GOT3 (cell line): Measurements from ENCODE around the gene NTNG1.

ENCODE experiments used
- DNase-seq: peaks from one replicate; lab custom pipeline; 2025; ENCODE audit warnings: mixed read lengths; lab: John Stamatoyannopoulos, UW

The NTNG1 gene

DNA sequence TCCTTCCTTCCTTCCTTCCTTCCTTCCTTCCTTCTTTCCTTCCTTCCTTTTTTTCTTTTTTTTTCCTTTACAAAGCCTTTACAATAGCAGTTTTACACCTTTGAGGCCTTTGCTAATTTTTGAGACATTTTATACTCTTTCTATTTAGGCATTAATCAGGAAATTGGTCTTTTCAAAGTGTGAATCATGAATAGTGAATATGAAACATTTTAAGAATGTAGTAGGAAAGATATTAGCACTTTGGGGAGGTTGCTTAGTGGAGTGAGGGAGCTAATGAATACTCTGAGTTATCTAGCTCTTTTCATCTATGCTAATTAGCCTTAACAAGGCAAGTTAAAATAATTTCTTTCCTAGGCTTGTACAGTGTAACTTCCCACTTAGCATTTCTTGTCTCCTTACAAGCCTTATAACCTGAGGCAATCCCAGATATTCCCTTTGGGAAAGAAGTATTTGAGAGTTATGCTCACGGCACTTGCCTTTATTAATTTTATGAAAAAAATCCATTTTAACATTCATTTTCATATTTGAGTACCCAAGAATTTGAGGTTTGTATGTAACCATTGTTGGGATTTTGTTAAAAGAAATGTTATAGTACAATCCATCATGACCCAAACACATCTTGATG is 122.6 kb downstream of the NTNG1 start:
- no peak for DNase-seq

DNA sequence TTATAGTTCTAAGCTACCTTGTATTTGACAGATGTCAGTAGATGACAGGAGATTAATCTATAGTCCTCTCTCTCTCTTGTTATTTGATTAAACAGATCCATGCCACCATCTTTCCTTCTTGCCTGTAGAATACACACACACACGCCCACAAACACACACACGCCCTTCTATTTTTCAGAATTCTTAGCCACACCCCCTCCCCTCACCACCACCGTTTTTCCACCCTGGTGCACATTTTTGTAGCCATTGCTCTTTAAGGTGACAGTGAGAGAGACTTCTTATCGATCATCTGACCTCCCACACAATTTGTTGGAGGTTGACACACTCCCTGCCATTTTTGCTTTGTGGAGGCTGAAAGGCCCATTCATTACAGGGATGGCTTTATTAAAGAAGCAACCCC is 123.2 kb downstream of the NTNG1 start:
- DNase-seq: no peak

DNA sequence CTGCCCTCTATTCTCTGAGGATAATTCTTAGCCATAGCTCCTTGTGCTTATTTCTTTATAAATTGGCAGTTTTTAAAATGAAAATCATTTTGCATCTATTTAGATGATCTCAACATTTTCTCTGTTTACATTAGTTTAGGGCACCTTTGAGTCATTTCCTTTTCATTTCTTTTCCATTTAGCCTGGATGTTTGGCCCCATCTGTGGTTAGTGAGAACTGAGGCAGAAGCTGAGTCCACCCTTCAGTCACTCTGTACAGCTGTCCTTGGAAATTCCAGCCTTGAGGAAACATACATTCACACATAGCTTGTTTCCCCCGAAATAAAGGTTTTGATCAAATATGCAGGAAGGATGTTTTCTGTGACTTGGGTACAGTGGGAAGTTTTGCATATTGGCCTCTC is 123.7 kb downstream of the NTNG1 start:
- DNase-seq: no peak

DNA sequence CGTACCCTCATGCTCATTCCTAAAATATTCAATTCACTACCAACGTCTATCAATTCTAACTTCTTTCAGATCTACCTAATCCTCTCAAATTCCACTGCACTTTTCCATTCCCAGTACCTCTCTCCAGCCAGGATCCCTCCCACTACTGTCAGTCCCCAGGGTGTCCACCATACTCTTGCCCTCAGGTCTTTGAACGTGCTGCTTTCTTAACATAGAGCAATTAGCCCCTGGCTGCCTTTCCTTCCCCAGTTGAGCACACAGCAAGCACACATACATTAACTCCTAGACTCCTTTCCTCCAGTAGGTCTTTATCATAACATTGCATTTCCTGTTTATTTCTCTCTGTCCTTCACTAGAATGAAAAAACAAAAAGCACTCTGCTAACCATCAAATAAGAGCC is 126.7 kb downstream of the NTNG1 start:
- no peak for DNase-seq

DNA sequence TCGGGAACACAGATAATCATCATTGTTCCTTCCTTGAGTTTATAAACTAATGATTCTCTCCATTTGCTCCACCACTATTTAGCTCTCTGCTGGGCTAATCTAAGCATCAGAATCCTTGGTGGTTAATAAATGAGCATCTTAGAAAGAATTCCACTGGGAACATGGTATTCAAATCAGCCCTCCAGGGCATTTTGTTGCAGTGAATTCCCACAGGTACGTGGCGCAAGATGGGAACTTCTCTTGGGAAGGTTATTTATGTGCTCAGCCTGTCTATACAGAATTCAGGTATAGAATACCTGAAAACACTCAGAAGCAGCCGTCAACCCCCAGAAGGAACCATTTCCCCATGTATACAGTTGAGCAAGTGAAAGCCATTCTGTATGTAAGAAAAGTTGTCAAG is 131.5 kb downstream of the NTNG1 start:
- DNase-seq: no peak

DNA sequence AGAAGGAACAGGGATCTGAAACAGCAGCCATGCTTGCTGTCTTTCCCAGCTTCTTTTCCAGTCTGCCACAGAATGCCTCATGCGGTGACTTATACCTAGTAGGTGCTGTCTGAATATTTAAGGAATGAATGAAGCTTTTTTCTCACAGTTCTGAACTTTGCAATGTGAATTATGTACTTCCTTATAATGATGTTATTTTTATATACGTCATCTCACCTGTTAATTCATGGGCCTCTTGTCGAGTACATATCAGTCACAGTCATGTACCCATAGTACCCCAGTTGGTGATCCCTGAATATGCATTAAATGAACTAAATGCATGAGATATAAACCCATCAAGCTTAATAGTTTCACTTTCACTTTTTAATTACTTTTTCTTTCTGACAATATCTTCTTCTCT is 132.7 kb downstream of the NTNG1 start:
- no peak for DNase-seq

DNA sequence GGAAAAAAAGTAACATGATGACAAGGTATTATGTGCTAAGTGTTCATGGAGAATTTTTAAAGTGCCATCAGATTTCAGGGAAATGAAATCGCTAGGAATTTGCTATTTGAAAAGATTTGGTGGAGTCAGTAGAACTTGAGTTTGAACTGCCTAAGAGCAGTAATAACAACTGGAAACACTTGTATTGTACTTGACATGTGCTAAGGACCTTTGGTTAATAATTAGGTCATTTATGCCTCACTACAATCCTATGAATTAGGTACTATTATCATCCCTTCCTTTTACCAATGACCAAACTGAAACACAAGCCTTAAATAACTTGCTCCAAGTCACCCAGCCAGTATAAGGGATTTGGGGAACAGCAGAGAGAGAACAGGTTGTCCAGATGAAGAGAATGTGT is 133.4 kb downstream of the NTNG1 start:
- no peak for DNase-seq

DNA sequence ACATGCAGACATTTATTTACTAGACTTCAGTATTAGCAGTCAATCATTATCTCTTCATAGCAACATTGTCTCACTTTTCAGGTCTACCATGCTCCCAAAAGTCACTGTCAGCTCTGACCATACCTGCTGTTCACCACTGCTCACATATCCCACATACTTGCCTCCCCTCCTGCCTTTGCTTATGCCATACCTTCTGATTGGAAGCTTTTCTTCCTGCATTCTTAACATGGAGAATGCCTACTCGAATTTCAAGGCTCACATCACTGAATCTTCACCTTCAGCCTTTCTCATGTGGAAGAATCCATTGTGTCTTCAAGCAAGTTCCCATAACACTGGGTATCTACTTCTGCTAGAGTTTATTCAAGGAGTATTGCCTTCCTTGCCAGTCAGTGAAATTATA is 135.4 kb downstream of the NTNG1 start:
- DNase-seq: no peak

DNA sequence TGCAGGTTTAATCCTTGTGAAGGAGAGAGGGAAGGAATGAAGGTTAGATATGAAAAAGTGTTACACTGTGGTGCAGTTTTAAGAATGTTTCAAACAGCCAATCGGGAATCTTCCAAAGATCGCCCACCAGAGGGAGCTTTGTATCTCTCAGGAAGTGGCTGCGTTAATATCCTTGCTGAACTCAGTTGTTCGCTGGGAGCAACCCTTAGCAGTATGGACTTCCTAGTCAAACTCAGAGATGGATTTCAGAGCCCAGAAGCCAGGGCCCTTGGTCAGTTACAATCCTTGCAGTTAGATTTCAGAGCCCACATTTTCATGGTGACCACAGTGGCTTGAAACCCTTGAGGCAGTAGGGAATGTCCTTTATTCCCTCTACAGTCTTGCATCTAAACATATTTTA is 136.2 kb downstream of the NTNG1 start:
- DNase-seq: no peak

DNA sequence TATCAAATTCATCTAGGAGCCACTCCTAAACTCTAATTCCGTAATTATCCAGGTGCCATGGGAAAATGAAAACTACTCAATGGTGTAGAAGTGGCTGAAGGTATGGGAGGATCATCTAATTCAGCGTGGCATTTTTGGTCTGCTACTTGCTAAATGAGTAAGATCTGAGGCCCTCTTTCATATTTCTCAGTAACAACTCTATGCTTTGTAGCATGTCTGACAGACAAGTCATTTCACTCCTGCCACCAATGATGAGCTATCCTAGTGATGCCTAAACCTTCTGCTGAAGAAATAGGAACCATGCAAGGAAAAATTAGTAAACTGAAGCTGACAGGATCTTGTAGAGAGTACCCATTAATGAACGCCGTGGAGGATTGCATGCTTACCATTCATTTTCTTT is 145.3 kb downstream of the NTNG1 start:
- no peak for DNase-seq

DNA sequence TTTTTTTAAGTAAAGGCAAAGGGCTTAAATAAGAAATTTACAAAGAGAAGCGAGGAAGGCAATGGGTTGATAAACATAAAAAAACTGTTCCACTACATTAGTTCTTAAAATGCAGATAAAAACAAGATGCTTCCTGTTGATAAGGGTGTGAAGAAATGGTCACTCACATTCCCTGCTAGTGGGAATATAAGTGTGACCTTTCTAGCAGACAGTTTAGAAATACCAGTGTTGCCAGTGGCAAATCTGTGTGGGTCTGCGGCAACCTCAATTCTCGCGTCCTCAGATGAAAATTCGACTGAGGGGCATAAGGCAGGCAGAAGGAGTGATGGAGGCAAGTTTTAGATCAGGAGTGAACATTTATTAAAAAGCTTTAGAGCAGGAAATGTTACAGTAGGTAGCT is 151.1 kb downstream of the NTNG1 start:
- DNase-seq: no peak

DNA sequence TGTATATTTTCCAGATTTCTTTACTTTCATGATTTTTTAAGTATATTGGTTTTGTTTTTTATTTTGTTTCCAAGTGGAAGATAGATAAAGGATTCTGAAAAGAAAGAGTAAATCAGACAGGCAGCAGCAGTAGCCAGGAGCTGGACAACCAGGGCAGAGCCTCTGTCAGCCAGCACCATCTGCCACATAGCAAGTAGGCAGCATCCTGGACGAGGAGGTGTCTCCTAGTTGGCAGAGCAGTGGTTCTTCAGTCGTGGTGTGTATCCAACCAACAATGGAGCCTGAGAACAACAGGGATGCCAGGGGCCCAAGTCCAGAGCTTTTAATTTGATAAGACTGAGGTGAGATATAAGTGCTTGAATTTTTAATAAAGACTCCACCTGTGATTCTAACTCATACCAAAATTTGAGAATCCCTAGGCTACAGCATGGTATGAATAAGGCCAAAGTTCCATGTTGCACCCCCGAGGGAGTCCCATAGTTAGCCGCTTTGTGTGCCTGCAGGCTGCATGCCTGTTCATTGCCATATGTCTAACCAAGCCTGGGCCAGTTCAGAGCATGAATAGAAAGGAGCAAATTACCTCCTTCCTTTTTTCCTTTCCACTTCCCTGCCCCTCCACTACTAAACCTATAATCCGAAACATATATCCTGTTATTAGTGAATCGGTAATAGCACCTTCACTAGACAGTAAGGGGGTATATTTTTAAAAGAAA is 153.2 kb downstream of the NTNG1 start:
- no peak for DNase-seq

DNA sequence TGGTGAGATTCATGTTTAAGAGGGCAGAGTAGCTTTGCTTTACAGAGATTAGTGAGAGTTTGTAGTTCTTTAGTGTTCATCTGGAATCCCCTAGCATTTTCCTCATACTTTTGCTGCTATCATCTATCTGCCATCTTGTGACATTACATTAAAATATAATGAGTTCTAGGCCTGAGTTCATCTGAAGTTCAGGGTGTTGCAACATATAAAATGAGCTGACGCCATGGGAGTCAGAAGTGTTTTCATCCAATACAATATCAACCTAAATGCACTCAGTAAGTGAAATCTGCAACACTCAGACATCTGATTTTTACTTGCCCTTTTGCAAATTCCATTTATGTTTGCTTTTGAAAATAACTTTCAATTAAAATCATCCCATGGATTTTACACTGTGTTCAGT is 153.8 kb downstream of the NTNG1 start:
- no peak for DNase-seq

DNA sequence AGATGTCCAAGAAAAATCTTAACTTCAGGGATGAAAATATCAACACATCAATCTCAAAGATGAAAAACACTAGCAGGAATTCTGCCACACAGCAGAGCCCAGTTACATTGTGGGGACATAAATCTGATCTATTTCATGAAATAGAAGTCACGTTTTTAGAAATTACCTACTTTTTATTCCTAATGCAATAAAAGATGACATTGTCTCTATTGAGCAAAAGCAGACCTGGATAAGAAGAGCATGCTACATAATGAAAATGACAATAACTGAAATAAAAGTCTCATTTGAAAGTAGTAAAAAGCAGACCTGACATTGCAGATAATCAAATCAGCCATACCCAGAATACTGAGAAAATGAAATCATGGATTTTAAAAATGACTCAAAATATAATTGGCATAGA is 156.8 kb downstream of the NTNG1 start:
- DNase-seq: no peak

DNA sequence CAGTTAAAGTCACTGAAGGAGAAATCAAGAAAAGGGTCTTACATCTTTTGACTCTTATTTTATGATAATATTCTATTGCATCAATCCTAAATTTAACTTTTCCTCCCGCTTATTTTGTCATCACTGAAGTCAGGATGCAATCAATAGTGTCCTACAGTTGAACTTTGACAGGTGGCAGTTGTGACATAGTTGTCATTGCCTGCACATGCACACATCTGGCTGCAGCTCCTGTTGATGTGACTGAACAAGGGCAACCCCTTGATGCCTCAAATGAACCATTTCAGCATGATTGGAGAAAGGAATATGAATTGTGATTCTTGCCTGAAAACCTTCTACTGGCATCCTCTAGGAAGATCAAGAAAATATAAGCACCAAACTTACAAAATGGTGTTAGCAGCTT is 157.7 kb downstream of the NTNG1 start:
- no peak for DNase-seq

DNA sequence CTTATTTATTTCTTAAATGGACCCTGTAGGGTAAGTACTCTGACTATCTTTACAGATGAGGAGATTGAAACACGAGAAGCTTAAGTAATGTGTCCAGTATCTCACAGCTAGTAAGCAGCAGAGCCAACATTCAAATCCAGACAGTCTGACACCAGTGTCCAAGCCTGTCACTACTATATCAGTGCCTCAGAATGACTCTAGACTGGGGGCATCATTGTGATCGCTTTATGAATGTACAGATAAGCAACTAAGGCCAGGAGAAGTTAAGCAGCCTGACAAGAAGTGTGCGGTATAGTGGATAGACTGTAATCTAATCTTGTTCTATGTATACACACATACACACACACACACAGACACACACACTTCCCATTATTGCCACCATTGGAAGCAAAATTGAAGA is 158.7 kb downstream of the NTNG1 start:
- no peak for DNase-seq

DNA sequence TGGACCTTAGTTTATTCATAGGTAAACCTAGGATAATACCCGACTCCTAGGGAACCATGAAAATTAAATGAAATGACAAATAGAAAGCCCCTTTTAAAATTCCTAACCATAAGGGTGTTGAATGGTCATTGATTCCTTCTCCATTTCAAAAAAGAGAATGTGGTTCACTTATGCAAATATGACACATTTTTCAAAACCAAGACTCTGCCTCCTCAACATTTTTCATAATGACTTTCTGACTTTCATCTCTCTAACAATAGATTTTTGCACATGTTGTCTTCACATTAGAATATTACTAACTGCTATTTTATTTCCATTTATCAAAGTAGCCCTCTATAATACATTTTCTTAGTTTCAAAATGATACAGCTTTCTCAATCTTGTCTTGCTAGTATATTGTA is 169.1 kb downstream of the NTNG1 start:
- no peak for DNase-seq

DNA sequence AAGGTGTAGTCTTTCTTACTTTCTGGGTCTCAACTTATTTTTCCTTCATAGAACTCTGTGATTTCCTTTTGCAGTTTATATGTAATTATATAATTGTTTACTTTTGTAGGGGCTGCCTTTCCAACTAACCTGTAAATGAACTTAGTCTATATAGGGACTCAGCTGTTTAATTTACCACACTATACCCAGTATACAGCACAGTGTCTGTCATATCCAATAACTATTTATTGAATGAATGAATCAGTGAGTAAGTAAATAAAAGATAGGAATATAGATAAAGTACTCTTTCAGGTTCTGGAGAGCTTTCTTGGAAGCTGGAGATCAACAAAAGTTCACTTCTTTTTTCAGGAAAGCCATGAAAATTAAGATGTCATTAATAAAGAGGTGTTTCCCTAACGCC is 174.8 kb downstream of the NTNG1 start:
- no peak for DNase-seq

DNA sequence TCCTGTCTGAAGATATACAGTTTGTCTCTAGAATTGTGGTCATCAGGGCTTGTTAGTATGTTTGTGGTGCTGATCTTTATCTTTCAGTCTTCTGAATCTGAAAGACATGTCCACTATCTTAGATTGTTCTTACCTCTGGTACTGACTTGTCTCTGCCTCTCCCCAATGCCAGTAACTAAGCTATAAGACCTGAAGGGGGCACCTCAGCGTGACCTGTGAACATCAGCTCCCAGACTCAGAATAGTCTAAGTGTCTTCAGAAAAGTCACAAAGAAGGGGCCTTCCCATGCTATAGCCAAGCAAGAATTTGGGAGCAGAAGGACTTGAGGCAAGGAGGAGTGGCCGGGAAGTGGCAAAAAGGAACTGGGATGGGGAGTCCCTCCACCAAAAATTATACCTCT is 178.1 kb downstream of the NTNG1 start:
- DNase-seq: no peak

DNA sequence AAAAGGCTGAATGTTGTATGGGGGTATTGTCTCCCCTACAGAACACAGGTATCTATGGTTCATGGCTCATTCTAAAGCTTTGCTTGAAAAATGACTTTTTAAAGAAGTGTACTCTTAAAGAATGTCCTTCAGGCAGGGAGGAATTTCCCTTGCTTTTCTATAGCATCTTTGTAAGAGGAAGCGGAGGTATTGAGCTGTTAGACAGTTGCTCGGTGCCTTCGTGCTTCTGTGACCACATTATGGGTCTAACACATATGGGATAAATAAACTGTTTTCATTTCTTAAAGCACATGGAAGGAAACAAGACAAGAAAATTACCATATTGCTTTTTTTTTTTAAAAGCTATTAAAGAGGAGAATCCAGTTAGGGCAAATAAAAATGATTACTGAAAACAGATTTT is 182.9 kb downstream of the NTNG1 start:
- no peak for DNase-seq

DNA sequence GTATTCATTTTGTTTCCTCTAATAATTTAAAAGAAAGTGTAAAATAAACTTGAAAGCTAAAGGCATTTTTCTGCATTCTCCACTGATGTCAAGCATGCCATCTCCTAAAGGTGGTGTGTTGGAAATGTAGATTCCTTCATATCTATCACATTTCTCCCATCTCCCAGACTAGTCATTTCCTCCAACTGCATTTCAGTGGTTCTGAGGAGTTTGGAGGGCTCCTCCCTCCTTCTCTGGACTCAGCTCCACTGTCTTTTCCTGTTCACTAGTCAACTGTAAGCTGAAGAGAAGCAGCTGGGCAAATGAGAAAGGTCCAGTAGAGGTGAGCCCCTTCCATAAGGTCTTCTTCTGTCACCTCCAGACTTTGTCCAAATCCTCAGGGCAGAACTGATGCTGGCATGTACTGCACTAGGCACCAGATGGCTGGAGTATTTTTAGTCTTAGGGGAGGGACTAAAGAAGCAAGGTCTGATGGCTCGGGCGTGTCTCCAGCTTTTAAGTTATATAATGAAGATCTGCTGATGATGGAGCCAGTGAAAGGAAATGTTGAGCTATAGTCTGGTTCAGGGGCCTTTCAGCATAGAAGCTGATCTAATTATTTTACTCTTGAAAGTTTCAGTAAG is 186.1 kb downstream of the NTNG1 start:
- no peak for DNase-seq

DNA sequence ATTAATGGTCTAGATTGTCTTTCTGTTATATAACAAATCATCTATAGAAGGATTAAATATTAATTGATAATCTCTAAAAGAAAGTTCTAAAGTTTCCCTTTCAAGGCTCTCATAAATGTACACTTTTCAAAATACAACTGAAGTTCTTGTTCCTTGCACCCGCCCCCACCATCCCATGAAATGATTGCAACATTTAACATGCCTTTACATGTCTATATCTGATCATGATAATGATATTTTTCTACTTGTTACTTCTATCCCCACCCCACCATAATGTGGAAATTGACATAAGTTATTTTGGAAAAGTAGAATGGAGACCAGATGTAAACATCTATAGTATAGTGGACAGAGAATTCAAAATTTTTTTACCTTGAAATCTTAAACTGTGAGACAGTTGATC is 186.6 kb downstream of the NTNG1 start:
- no peak for DNase-seq

DNA sequence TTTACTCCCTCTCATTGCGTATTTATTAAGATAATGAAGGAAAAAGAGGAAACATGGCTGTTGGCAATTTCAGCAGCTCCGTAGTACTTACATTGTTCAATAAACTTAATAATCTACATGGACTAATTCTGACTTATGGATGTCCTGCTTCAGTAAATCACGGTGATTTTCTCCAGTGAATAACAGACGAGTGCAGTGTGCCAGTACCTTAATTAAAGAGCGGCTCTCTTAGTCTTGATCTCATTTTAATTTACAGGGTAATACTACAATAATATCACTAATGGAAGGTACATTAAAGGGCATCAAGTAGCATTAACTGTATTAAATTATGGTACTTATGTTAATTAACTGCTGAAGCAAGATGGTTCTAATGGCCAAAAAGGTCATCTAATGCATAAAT is 187.2 kb downstream of the NTNG1 start:
- DNase-seq: no peak

DNA sequence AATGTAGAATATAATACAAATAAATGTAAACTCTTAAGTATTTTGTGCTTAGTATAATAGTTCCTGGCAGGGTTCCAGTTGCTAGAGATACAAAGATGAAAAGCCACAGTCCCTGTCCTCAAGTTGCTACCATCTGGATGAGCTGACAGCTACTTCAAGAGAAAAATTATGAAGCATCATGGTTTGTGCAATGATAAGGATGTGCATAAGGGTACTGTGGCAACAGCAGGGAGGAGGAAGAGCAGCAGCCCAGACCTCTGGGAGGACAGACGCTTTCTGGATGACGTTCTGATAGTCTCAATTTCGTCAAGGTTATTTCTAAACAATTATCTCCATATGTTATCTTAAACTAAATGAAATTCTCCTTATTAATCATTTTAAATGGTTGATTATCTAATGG is 198.9 kb downstream of the NTNG1 start:
- no peak for DNase-seq
